GM10266 (cell line): ENCODE measurements around the gene KRTAP10-10.
"Not testable (repeated sequence)": the region's sequence is repeated elsewhere in the genome, so short reads cannot be mapped to it uniquely, and the experiment has no call there.

Experiments used
- DNase-seq: peaks from one replicate; pipeline ENCODE4 v3.0.0; 2012; ENCODE audit errors: extremely low spot score
- TF ChIP-seq, protein P1 (sequence below): IDR thresholded peaks from 2 replicates; pipeline ENCODE4 v1.5.1; 2012; ENCODE audit warnings: mild to moderate bottlenecking, low read depth; ENCODE audit not compliant: control insufficient read depth, insufficient read depth; ENCODE audit errors: missing control alignments

Gene KRTAP10-10

DNA sequence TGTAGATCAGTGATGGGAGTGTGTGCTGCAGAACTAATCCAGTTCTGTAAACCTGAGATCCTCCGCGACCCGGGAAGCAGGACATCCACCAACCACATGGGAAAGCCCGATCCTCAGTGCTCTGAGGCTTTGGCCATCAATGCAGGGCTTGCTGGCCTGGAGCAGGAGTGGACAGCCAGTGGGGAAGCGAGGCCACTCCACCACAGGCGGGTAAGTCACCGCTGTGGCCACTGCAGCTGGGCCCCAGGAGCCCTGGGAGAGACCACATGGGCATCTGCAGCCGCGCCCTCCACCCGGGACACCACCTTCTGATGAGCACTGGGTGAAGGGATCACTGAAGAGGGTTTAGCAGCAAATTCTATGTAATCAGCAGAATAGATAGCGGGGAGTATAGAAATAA lies 44.0 kb downstream of the KRTAP10-10 start:
- TF ChIP-seq, protein P1, sequence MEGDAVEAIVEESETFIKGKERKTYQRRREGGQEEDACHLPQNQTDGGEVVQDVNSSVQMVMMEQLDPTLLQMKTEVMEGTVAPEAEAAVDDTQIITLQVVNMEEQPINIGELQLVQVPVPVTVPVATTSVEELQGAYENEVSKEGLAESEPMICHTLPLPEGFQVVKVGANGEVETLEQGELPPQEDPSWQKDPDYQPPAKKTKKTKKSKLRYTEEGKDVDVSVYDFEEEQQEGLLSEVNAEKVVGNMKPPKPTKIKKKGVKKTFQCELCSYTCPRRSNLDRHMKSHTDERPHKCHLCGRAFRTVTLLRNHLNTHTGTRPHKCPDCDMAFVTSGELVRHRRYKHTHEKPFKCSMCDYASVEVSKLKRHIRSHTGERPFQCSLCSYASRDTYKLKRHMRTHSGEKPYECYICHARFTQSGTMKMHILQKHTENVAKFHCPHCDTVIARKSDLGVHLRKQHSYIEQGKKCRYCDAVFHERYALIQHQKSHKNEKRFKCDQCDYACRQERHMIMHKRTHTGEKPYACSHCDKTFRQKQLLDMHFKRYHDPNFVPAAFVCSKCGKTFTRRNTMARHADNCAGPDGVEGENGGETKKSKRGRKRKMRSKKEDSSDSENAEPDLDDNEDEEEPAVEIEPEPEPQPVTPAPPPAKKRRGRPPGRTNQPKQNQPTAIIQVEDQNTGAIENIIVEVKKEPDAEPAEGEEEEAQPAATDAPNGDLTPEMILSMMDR: no peak
- no peak for DNase-seq

DNA sequence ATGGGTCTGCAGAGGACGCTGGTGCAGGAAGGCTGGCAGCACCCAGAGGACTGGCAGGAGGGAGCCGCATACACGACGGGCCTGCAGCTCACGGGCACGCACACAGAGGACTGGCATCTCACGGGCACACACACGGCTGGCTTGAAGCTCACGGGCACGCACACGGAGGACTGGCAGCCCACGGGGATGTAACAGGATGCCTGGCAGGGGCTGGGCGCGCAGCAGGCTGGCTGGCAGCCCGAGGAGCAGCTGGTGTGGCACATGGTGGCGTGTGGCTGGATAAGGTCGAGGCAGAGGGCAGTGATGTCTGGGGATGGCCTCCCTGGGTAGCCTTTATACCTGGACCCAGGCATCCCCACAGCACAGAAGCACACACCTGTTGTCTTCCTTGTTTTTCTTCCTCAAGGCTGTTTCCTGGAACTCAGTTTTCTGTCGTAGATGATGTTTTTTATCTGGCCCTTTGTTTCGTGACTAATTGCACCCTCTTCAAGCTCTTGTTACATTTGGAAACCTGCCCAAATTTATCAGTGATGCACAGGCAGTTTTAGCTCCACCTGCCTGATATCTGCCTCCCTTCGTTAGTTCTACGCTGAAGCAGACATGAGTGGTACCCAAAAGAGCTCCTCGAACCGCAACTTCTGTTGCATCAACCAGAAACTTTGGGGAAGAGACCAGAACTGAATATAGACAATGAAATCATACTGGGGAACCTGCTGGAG lies 44.9 kb downstream of the KRTAP10-10 start, which contains the start of gene KRTAP12-1:
Gene KRTAP12-1, minus strand, starts transcription at position 303 of the 719 bp plus-strand sequence. Its CDS starts 40 bp downstream, at position 263.
- TF ChIP-seq, protein P1: no peak
- DNase-seq: no peak

DNA sequence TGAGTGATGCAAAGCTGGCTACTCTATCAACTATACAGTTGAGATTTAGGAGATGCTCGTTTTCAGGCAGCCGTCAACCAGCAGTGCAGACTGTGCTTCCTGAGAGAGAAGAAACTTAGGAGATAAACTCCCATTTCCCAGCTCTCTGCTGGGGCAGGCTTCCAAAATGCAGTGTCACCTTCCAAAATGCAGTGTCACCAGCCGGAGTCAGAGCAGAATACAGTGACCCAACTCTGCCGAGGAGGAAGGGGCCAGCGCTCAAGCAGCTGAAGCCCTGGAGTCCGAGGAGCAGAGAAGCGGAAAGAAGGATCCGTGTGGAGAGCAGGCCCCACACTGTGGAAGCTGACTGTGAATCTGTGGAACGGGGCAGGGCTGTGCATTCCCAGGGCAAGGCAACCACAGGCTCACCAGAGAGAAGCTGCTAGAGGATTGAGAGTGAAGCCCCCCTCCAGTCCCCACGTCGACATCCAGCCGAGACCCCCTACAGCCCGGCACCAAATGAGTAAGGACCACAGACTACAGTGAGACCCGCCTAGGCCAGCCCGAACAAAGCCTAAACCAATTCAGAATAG lies 45.5 kb downstream of the KRTAP10-10 start:
- DNase-seq: no peak
- TF ChIP-seq, protein P1: no peak

DNA sequence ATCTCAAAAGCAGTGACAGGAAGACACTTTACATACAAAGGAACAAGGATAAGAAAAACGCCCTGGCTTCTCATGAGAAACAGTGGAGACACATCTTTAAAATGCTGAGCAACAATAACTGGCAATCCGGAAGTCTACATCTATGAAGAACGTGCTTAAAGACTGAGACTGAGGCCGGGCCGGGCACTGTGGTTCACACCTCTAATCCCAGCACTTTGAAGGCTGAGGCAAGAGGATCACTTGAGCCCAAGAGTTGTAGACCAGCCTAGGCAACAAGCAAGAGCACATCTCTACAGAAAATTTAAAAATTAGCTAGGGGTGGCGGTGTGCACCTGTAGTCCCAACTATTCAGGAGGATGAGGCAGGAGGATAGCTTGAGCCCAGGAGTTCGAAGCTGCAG lies 46.9 kb downstream of the KRTAP10-10 start:
- TF ChIP-seq, protein P1: no peak
- no peak for DNase-seq

DNA sequence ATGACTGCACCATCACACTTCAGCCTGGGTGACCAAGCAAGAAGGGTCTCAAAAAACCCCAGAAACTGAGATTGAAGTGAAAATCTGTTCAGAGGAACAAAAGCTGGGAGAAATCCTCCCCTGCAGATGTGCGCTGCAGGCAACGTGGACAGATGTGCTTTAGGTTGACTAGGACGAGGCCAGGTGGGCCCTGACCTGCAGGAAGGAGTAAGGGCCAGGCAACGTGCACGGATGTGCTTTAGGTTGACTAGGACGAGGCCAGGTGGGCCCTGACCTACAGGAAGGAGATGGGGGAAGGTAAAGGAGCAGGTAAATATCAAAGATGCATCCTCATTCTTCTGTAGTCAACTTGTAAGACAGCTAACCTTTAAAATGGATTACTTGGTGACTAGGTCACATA lies 47.3 kb downstream of the KRTAP10-10 start:
- TF ChIP-seq, protein P1: no peak
- DNase-seq: no peak

DNA sequence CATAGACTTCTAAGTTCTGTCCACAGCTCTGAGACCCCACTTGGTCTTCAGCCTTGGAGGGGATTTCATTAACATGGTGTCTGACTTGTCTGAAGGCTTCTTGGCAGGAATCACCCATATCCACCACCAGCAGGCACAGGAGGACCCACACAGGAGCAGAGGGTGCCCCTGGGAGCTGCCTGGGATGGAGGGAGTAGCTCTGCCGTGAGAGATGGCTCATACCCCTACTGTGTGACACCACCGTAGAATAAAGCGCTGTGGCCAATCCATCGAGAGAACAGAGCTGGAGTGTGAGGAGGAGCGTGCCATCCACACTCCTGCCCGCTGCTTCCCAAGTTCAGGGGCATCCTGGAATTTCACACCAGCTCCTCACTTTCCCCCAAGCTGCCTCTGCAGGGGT lies 47.9 kb downstream of the KRTAP10-10 start:
- not testable (repeated sequence) for DNase-seq

DNA sequence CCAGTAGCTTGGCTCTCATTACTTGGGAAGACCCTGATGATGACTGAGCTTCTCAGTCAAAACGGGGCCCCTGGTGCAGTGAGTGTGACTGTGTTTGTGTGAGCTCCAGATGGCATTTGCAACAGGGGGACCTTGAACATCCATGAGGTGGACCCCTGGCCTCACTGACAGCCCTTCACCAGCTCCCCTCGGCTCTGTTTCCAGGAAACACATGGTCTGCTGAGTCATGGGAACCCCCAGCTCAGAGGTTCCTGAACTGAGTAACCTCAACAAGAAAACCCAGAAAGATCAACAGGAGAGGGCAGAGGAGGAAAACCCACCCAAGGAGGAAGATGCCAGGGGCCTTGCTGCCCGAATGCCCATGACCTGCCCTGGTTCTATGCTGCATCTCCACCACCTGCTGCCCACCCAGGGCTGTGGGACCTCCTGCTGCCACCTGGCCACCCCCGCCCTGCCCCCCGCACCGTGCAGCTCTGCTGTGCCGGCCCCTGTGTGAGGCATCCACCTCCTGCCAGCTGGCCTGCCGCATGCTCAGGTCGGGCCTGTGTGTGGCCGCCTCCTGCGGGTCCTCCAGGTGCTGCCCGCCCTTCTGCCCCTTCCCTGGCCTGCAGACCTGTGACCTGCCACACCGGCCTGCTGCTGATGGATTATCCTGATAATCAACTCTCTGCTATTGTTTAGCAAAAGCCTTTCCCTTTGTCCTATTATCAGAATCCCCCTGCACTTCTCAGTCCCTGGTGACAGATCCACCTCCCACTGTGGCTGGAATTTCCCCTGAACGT lies 49.0 kb downstream of the KRTAP10-10 start:
- DNase-seq: no peak
- TF ChIP-seq, protein P1: no peak
